Retinal pigment epithelial cell (primary cell): ENCODE results near the gene GORASP1.

ENCODE experiments used
- DNase-seq: peaks from one replicate; pipeline ENCODE4 v3.0.0-alpha.2; 2010; ENCODE audit warnings: low read depth
- H3K4me3 ChIP-seq: 2 replicates; pipeline ENCODE4 v1.5.1; 2011; ENCODE audit warnings: mild to moderate bottlenecking, low read length, control low read depth, moderate library complexity
- TF ChIP-seq, protein P1 (sequence below): conservative IDR thresholded peaks from 2 replicates; pipeline ENCODE4 v1.5.1; 2011; ENCODE audit warnings: low read depth, low read length, control low read depth, inconsistent platforms

Gene GORASP1

DNA sequence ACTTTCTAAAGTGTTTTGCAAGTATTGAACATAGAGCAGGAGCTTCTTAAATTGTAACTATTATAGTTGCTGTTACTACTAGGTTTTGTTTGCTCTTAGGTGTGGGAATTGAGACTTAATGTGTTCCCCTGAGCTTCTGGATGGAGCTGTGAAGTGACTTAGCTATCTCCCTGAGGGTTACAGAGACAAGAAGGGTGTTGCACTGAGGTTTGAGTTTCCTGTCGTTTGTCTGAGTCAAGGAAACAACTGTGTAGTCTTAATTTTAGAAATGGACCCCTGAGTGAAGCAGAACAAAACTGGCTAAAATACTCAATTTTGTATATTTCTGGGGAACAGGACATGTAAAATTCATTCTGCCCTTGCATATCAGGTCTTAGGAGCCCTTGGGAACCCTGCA is 20.5 kb upstream of the GORASP1 start:
- DNase-seq: no peak
- TF ChIP-seq, protein P1, sequence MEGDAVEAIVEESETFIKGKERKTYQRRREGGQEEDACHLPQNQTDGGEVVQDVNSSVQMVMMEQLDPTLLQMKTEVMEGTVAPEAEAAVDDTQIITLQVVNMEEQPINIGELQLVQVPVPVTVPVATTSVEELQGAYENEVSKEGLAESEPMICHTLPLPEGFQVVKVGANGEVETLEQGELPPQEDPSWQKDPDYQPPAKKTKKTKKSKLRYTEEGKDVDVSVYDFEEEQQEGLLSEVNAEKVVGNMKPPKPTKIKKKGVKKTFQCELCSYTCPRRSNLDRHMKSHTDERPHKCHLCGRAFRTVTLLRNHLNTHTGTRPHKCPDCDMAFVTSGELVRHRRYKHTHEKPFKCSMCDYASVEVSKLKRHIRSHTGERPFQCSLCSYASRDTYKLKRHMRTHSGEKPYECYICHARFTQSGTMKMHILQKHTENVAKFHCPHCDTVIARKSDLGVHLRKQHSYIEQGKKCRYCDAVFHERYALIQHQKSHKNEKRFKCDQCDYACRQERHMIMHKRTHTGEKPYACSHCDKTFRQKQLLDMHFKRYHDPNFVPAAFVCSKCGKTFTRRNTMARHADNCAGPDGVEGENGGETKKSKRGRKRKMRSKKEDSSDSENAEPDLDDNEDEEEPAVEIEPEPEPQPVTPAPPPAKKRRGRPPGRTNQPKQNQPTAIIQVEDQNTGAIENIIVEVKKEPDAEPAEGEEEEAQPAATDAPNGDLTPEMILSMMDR: no peak
- no peak overlapping the region for H3K4me3 ChIP-seq

DNA sequence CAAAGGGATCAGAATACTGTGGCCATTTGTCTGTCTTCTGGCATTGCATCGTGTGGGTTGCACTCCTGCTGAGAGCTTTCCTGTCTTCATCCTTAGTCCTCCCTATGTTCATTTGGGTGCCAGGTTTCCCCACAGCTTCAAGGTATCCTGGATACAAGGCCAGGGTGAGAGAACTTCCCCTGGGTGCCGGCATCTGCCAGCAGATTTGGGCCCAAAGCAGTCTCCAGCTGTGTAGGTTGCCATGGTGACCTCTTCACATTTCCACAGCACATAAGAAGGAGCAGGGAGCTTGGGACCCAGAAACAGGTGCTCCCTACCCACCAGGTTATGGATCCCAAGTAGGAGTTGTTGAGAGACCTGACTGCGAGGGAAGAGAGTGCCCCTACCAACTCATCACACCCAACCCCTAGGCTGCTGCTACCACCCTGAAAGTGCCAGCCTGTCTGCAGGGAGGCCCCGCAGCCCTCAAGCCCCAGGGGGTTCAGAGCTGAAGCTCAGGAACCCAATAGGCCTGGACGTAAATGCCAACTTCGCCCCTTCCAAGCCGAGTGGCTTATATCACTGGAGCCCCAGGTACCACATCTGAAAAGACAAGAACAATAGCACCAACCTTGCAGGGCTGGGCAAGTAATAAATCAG is 20.0 kb upstream of the GORASP1 start:
- TF ChIP-seq, protein P1: no peak
- no peak overlapping the region for H3K4me3 ChIP-seq
- no peak for DNase-seq

DNA sequence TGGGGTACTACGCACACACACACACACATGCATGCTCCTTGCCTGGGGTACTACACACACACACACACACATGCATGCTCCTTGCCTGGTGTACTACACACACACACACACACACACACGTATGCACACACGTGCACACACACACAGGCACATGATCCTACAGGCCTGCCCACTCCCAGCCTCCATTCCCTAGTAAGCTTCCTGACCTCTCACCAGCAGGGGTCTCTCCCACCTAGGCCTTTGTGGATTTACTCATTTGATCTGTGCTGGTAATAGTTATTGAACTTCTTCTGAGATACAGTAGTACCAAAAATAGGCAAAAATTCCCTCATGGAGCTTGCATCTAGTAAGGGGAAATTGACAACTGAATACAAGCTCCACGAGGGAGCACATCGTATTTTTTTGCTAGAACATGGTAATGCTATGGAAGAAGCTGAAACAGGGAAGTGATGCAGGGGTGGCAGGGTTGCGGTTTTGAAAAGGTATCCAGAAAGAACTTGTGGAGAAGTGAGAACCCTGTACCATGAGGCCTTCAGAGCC is 19.2 kb upstream of the GORASP1 start:
- DNase-seq: peak; percentile 34

DNA sequence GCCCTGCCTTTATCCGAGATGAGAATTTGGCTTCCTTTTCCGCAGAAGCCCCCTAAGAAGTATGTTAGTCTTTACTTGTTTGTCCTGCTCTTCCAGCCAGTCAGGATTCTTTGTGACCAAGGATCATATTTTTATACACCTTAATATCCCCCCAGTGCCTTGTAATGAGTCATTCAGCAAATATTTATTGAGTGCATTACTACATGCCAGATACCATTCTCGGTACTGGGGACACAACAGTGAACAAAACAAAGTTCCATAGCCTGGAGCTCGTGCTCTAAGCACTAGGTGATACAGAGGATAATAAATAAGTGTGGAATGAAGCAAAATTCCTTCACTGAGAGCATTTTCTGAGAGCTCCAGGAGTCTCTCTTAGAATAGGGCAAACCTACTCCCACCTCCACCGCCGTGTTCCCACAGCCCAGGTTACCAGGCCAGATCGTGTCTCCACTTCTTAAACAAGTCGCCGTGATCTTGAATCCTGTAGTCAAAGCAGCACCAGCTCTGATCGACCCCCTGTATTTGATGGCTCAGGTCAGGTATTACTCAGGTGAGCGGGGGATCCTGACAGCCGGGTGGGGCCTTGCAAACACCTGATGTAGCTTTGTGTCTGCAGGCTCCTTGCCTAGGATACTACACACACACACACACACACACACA is 18.5 kb upstream of the GORASP1 start:
- H3K4me3 ChIP-seq: no peak overlapping the region
- TF ChIP-seq, protein P1: no peak
- DNase-seq: peak; percentile 56

More for the DNA sequence above, 19.2 kb upstream of the GORASP1 start:
- TF ChIP-seq, protein P1: peak; percentile 81
- no peak overlapping the region for H3K4me3 ChIP-seq

DNA sequence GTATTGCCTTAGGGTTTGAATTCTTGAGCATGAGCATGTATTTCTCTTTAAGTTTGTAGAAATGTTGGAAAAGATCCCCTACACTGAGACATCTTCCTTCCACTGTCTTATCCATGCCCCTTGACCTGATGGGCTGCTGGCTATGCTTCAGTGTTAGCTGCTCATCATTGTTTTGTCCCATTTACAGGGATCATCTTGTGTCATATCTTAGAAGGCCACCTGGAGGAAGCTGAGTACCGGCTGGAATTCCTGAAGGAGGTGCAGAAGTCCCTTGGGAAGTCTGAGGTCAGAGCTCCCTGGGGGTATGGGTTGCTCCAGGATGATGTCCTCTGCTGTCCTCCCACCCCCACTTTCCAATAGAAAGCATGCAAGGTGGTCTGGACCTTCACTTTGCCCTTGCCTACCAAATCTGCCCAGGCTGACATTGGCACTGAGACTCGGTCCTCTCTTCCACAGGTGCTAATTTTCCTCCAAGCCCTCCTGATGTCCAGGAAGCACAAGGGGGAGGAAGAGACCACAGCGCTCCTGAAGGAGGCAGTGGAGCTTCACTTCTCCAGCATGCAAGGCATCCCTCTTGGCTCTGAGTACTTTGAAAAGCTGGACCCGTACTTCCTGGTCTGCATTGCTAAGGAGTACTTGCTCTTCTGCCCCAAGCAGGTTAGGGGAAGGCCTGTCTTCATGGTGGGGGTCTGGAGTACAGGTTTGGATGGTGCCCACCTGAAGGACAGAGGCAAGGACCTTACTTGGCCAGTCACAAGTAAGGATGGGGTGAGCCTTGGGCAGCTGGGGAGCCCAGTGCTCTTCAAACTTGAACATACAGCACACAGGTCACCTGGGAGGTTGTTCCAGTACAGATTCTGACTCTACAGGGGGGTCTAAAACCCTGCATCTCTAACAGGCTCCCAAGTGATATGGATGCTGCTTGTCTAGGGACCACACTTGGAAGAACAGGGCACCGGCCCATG is 17.7 kb upstream of the GORASP1 start:
- TF ChIP-seq, protein P1: peak; percentile 55
- no peak for DNase-seq
- H3K4me3 ChIP-seq: no peak overlapping the region

DNA sequence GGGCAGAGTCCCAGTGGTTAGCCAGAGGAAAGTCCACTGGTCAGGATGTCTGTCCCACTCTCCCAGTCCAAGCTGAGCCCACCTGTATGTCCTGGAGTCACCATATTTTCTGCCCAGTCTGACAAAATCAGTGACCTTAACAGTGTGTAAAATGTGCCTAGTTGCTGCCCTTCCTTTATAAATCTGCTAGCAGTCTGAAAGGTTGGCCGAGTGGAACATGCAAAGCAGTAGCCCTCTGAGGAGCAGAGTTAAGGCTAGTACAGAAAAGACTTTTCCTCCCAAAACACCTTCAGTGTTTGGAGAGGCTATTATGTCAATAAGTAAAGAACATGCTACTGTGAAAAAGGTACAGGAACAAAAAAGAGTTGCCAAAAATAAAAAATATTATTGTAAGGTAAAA is 15.4 kb upstream of the GORASP1 start:
- H3K4me3 ChIP-seq: no peak overlapping the region
- DNase-seq: no peak
- TF ChIP-seq, protein P1: no peak
